ENCODE measurements around the gene SLC6A2.

Gene SLC6A2

DNA sequence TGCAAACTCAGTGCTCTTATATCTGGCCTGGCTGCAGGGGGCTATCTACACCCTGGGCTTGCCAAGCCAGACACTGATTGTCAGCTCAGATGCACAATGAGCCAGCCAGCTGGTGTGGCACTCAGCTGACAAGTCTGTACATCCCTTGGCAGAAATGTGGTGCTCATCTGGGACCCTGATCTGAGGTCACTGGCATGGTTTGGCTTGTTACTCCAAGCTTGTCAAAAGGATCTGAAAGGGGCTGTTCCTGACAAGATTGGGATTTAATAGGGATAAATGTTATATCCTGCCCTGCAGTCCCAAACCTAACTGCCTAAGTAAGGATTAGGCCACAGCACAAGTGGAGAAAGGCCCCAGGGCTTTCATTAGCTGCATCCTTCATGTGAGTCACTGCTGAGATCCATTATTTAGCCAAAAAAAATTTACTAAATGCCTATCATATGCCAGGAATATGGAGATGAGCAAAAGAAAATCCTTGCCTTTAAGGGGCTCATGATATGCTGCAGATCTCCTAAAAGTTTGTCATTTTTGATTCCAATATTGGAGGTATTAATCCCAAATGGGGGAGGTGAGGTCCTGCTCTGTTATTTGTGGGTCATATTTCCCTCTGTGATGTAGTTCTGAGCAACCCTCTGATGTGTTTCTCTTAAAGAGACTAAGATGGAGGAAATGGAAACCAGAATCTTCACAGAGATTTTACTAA, 6.3 kb downstream of the SLC6A2 start:
- POLR2A ChIA-PET = no interaction called here
- no peak for DNase-seq (ENCODE audit: extremely low spot score)
- TF ChIP-seq, protein P1, sequence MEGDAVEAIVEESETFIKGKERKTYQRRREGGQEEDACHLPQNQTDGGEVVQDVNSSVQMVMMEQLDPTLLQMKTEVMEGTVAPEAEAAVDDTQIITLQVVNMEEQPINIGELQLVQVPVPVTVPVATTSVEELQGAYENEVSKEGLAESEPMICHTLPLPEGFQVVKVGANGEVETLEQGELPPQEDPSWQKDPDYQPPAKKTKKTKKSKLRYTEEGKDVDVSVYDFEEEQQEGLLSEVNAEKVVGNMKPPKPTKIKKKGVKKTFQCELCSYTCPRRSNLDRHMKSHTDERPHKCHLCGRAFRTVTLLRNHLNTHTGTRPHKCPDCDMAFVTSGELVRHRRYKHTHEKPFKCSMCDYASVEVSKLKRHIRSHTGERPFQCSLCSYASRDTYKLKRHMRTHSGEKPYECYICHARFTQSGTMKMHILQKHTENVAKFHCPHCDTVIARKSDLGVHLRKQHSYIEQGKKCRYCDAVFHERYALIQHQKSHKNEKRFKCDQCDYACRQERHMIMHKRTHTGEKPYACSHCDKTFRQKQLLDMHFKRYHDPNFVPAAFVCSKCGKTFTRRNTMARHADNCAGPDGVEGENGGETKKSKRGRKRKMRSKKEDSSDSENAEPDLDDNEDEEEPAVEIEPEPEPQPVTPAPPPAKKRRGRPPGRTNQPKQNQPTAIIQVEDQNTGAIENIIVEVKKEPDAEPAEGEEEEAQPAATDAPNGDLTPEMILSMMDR (IDR thresholded peaks at IDR 0.05; ENCODE audit: control extremely low read depth, extremely low read depth, low read depth, missing control alignments) = no peak
- CTCF ChIA-PET = no interaction called here

DNA sequence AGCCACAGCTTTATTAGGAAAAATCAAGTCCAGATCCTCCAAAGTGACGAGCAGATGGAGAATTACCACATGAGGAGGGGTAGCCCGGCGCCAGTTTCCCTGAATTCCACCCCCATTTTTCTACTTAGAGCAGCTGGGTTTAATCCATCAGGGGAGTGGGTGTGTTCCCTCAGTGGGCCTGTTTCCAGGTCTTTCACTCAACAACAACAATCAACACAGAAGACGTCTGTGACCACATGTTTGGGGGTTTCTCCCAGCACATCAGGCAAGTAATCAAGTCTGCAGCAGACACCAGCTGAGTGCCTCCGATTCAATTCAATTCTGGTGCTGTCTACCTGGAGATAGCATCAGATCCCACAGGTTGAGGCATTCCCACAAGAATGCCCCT, 6.8 kb downstream of the SLC6A2 start:
- no peak for DNase-seq (ENCODE audit: extremely low spot score)
- CTCF ChIA-PET = no interaction called here

DNA sequence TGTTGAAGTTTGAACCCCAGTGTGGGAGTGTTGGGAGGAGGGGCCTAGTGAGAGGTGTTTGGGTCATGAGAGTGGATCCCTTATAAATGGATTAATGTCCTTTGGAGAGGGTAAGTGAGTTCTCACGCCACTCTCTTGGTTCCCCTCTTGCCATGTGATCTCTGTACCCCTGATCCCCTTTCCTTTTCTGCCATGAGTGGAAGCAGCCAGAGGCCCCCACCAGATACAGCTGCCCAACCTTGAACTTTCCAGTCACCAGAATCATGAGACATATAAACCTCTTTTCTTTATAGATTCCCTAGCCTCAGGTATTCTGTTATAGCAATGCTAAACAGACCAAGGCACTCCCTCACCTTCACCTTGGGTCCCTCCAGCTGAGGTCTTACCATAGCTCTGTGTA, 7.4 kb downstream of the SLC6A2 start:
- CTCF ChIA-PET = no interaction called here
- DNase-seq (ENCODE audit: extremely low spot score) = no peak
- TF ChIP-seq, protein P1 (IDR thresholded peaks at IDR 0.05; ENCODE audit: control extremely low read depth, extremely low read depth, low read depth, missing control alignments) = no peak
- POLR2A ChIA-PET = no interaction called here

More for the DNA sequence above, 6.8 kb downstream of the SLC6A2 start:
- TF ChIP-seq, protein P1 (IDR thresholded peaks at IDR 0.05; ENCODE audit: control extremely low read depth, extremely low read depth, low read depth, missing control alignments) = no peak
- POLR2A ChIA-PET = no interaction called here

DNA sequence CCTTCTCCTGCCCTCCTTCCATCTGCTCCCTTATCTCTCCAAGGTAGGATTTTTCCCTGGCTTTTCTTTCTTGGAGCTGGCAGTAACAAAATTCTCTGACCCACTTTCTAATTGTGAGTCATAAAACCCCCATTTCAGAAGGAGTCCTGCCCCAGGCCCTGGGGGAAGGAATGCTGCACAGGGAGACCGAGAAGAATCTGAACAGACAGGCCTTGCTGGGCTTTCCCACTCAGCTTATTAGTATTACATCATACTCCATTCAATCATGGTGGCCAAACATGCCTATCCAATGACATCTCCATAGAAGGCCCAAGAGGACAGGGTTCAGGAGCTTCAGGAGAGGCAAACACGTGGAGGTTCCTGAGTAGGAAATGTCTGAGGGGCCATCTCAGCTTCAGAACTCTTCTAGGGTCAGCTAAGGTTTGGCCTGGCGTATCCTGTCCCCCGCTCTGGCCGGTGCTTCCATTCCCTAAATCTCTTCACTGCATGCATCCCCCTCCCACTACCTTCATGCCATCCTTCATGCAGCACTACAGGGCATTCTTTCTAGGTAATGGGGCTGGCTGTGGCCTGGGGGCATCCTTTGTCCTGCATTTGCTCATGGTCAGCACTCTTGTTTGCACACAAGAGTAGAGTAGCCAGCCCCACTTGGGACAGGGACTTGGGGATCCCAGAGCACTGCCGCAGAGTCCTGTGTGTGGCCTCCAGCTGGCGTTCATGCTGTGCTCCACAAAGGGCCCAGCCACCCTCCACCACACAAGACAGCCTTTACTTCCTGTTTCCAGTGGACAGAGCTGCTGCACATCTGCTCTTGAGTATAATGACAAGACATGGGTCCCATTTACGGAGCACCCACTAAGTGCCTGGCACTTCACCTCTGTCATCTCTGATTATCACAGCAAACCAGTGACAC, 8.2 kb downstream of the SLC6A2 start:
- ChIA-PET CTCF (no interaction called here), POLR2A (no interaction called here)
- TF ChIP-seq, protein P1 (IDR thresholded peaks at IDR 0.05; ENCODE audit: control extremely low read depth, extremely low read depth, low read depth, missing control alignments) = no peak
- DNase-seq (ENCODE audit: extremely low spot score) = no peak

DNA sequence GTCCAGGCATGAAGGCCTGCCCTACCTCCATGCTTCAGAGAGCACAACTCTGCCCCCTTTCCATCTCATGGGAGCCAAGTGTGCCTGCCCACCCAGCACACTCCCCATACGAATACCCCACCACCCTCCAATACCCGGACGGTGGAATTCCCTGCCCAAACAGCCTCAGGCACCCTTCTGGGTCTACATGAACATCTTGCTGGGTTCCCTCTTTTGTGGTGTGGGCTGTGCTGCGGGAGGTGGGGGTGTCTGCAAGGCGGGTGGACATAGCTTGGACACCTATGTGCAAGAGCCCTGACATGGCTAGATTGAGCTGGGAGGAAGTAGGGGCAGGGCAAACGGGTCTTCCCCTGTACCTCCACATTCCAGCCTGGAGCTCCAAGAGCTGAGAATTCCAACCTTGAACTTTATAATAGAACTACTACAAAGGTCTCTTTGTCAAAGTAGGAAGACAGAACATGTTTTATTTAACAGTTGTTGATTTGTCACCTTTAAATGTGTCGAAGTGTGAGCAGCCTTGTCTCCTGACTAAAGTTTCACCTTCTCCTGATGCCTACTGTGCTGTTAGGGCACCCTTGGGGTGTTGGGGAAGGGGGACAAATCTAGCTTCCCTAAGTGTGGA, 9.1 kb downstream of the SLC6A2 start:
- TF ChIP-seq, protein P1 (IDR thresholded peaks at IDR 0.05; ENCODE audit: control extremely low read depth, extremely low read depth, low read depth, missing control alignments) = no peak
- DNase-seq (ENCODE audit: extremely low spot score) = no peak
- CTCF ChIA-PET = no interaction called here
- POLR2A ChIA-PET = no interaction called here

DNA sequence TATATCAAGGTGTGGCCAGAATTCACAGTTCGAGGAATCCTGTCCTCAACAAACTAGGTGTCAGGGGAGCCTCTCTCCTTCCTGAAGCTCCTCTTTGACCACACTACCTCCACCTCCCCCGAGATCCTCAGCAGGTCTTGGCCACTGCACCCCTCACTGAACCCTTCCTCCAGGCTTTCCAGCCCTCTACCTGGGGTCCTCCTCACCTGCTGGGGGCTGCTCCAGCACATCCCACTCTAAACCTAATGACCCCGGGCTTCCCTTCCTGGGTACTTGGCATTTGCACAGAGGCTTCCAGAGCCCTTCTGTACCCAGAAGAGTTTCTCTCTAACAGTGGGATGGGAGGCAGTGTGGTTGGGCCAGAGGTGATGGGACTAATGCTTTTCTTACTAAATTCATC, 9.7 kb downstream of the SLC6A2 start:
- DNase-seq (ENCODE audit: extremely low spot score) = no peak
- CTCF ChIA-PET = no interaction called here
- TF ChIP-seq, protein P1 (IDR thresholded peaks at IDR 0.05; ENCODE audit: control extremely low read depth, extremely low read depth, low read depth, missing control alignments) = no peak
- POLR2A ChIA-PET = no interaction called here

Measured in GM10248 (cell line).